Measurements from ENCODE around the gene SCAF8.

GRCh38 chr6:154872542-154873114, 139.4 kb downstream of the SCAF8 start:
- TF ChIP-seq TAF1 (IDR thresholded peaks at IDR 0.05; ENCODE audit: low read depth) = no peak
- TF ChIP-seq, protein P1, sequence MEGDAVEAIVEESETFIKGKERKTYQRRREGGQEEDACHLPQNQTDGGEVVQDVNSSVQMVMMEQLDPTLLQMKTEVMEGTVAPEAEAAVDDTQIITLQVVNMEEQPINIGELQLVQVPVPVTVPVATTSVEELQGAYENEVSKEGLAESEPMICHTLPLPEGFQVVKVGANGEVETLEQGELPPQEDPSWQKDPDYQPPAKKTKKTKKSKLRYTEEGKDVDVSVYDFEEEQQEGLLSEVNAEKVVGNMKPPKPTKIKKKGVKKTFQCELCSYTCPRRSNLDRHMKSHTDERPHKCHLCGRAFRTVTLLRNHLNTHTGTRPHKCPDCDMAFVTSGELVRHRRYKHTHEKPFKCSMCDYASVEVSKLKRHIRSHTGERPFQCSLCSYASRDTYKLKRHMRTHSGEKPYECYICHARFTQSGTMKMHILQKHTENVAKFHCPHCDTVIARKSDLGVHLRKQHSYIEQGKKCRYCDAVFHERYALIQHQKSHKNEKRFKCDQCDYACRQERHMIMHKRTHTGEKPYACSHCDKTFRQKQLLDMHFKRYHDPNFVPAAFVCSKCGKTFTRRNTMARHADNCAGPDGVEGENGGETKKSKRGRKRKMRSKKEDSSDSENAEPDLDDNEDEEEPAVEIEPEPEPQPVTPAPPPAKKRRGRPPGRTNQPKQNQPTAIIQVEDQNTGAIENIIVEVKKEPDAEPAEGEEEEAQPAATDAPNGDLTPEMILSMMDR (IDR thresholded peaks at IDR 0.05; ENCODE audit: poor library complexity, severe bottlenecking) = peak; percentile 46
- TF ChIP-seq, protein P2, sequence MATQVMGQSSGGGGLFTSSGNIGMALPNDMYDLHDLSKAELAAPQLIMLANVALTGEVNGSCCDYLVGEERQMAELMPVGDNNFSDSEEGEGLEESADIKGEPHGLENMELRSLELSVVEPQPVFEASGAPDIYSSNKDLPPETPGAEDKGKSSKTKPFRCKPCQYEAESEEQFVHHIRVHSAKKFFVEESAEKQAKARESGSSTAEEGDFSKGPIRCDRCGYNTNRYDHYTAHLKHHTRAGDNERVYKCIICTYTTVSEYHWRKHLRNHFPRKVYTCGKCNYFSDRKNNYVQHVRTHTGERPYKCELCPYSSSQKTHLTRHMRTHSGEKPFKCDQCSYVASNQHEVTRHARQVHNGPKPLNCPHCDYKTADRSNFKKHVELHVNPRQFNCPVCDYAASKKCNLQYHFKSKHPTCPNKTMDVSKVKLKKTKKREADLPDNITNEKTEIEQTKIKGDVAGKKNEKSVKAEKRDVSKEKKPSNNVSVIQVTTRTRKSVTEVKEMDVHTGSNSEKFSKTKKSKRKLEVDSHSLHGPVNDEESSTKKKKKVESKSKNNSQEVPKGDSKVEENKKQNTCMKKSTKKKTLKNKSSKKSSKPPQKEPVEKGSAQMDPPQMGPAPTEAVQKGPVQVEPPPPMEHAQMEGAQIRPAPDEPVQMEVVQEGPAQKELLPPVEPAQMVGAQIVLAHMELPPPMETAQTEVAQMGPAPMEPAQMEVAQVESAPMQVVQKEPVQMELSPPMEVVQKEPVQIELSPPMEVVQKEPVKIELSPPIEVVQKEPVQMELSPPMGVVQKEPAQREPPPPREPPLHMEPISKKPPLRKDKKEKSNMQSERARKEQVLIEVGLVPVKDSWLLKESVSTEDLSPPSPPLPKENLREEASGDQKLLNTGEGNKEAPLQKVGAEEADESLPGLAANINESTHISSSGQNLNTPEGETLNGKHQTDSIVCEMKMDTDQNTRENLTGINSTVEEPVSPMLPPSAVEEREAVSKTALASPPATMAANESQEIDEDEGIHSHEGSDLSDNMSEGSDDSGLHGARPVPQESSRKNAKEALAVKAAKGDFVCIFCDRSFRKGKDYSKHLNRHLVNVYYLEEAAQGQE (IDR thresholded peaks at IDR 0.05; ENCODE audit: borderline replicate concordance) = peak; percentile 40
- TF ChIP-seq EP300 (conservative IDR thresholded peaks at IDR 0.05; ENCODE audit: poor library complexity, severe bottlenecking) = peak; percentile 56
- peak; percentile 39 for TF ChIP-seq RAD21 (conservative IDR thresholded peaks at IDR 0.05)
